HUDEP-2 (cell line): Measurements from ENCODE around the gene BMP2K.

ENCODE experiments used
- DNase-seq, 76 experiments: peaks; one replicate each; lab custom pipeline; 2025; ENCODE audit not compliant: unreplicated experiment in 76 of 76; lab: John Stamatoyannopoulos, UW

The BMP2K gene

GRCh38 chr4:78776079-78776728 is at the start of gene BMP2K:
TSS of gene BMP2K (plus strand) at chr4:78776350. CDS start at chr4:78776544, 194 bp downstream.
- peak in 73 of 76 experiments; percentile 5 to 92 (median 77) for DNase-seq

GRCh38 chr4:78726546-78726945 is 49.6 kb upstream of the BMP2K start:
- DNase-seq: no peak

GRCh38 chr4:78732332-78733104 is 43.6 kb upstream of the BMP2K start:
- DNase-seq: peak in 54 of 76 experiments; percentile 1 to 91 (median 67)

DNA sequence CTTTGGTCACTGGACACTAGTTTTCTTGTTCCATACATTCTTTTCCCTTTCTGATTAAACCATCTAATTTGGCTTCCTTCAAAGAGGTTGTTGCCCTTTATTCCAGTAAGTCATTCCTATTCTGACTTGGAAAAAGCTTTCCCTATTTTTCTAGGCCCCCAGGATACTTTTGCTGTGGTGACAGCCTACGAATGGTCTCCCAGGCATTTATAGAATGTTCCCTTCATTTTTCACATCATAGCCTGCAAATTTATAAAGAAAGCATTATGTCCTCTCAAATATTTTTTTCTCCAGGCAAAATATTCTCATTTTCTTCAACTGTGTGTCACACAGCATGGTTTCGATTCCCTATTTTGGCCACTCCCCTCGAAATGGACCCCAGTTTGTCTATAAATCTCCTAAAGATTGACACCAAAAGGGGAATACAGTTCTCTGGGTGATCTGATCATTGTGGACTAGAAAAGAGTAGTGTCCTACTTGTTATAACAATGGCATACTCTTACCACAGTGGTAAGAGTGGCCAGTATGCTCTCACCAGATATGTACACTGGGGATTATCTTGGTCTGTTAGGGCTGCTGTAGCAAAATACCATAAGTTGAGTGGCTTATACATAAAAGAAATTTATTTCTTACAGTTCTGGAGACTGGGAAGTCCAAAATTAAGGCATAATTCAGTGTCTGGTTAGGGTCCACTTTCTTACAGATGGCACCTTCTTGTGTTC is 41.5 kb upstream of the BMP2K start:
- no peak for DNase-seq

- no peak for DNase-seq
Measured at GRCh38 chr4:78735697-78736096, 40.5 kb upstream of the BMP2K start.

DNA sequence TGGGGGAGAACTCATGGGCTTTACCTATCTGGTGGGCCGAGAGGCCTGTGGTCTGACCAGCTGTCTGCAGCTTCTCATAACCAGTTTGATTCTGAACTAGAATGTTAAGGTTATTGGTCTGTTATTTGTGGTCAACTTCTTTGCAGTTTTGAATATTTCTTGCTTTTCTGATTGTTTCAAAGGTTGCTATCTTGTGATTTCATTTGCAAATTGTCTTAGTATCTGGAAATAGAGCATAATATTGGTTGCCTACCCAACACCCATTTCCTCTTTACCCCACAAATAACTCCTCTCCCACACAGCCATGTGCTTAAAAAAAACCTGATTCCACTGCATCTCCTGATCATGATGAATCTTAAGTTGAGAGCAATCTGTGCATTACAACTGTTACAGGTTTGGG is 39.1 kb upstream of the BMP2K start:
- DNase-seq: no peak

- no peak for DNase-seq
Measured at GRCh38 chr4:78737973-78738372, 38.2 kb upstream of the BMP2K start.

GRCh38 chr4:78742300-78742699 is 33.9 kb upstream of the BMP2K start:
- no peak for DNase-seq

- DNase-seq: no peak
Measured at GRCh38 chr4:78747475-78747922, 28.7 kb upstream of the BMP2K start.

GRCh38 chr4:78748381-78748780 is 27.8 kb upstream of the BMP2K start:
- DNase-seq: no peak

GRCh38 chr4:78749258-78749971 is 26.7 kb upstream of the BMP2K start:
- DNase-seq: no peak

DNA sequence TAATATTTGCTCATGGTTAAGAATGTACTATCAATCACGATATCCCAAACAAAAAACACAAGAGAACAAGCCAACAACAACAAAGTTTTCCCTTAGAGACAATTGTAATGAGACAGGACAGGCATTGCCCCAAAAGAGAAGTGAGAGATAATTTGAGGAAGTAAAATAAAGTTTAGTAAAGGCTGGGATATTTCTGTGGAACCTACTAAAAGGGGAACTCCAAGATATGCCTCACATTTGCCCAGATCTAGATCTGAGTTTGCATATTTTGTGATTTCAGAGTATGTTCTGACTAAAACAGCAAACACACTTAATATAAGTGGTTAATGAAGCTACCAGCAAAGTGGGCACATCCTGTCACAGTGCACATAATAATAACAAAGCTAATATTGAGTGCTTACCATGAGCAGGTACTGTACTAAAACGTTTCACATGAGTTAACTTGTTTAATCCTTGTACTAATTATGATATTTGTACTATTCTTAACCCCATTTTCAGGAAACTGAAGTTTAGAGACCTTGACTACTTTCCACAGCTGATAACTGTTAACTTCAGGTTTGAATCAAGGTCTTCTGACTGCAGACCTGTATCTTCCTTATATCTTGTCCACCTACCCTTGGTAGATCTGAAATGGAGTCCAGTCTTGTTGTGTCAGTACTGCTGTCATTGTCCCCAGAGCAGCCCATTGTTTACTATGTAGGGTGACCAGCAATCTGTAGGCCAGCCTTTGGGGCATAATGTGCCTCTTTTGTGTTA is 26.0 kb upstream of the BMP2K start:
- DNase-seq: no peak

DNA sequence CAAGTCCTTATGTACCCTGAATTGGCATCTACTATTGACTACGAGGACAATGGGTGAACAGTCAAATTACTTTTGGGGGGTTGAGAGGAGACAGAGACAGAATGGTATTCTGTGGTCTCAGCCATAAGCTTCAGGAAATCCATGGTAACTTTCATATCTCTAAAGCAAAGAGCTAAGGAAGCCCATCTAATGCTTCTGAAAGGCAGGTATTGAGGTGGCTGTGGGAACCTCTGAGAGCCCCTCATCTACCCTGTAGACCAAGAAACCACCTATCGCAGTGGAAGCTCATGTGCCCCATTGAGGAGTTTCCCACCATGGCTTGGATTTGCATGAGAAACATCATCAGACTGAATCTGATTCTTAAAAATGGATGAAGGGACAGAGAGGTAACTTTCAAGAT is 23.1 kb upstream of the BMP2K start:
- no peak for DNase-seq

DNA sequence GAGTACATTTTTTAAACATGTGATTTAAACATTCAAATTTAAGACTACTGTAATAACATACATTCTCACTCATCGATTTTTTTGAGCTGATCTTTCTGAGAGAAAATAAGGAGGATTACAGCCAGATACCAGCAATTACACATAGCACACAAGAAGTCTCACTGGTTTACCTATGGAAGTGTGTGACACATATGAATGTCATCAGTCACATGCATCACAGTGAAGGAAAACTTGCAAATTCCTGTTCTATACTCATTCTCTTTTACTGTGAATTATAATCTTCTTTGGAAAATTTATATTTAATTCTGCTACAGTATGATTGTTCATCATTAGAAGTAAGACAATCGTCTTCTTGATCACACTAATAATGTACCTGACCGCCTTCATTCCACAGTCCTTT is 21.3 kb upstream of the BMP2K start:
- no peak for DNase-seq

- DNase-seq: no peak
Measured at GRCh38 chr4:78756137-78756536, 20.0 kb upstream of the BMP2K start.

DNA sequence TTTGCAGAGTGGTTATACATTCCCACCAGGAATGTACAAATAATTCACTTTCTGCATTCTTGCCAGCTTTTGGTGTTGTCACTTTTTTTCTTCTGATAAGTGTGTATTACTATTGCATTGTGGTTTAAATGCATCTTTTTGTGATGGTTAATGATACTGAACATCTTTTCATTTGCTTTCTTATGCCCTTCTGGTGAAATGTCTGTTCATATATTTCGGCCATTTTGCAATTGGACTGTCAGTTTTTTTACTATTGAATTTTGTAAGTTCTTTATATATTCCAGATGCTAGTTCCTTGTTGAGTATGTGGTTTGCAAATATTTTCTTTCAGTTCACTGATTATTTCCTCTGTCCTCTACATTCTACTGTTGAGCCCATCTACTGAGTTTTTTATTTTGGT is 19.4 kb upstream of the BMP2K start:
- no peak for DNase-seq

- DNase-seq: no peak
Measured at GRCh38 chr4:78757574-78757973, 18.6 kb upstream of the BMP2K start.

DNA sequence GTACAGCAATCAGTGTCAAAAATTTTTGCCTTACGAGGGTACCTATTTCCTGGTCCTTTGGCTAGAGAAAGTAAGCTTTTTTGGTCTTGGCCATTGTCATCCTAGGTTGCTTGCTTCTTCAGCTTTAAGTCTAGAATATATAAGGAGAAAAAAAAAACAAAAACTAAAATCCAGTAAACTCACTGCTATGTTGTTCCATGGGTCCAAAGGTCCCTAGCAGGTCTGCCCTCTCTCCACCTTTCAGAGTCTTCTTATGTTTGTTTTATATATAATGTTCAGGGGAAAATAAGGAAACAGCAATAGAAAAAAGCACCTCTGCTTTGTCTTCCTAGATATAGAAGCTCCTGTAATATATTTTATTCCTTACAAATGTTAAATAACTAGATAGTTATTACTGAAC is 18.1 kb upstream of the BMP2K start:
- no peak for DNase-seq

DNA sequence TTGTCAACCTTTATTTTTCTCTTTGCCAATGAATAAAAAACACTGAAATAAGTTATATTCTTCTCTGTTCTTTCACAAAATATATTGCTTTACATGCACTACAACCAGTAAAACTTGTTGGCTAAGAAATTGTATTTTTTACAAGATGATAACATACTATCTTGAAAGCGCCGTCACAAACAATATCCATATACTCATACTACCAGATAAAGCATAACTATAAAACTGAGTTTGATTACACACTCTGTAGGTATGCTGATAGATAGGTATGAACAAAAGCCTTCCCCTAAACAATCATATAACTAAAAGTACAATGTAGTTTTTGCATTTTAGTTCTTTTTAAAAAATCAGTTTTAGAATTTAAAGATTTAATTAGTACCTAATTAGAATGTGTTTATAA is 13.6 kb upstream of the BMP2K start:
- no peak for DNase-seq

GRCh38 chr4:78763251-78763650 is 12.9 kb upstream of the BMP2K start:
- peak in 1 of 76 experiments; percentile 9 for DNase-seq
